ENCODE data around the gene GPR146.

Gene GPR146

GRCh38 chr7:1046722-1047679 lies 2.7 kb downstream of the GPR146 start:
- no peak for DNase-seq

- no peak for DNase-seq
Measured at GRCh38 chr7:1049006-1049741, 4.8 kb downstream of the GPR146 start.

- no peak for DNase-seq
Measured at GRCh38 chr7:1049801-1050200, 5.5 kb downstream of the GPR146 start.

- DNase-seq = no peak
Measured at GRCh38 chr7:1050254-1050906, 6.0 kb downstream of the GPR146 start.

GRCh38 chr7:1050956-1051690 lies 6.8 kb downstream of the GPR146 start:
- no peak for DNase-seq

GRCh38 chr7:1052031-1052818 lies 7.9 kb downstream of the GPR146 start:
- DNase-seq = peak in 1 of 2 experiments; percentile 67

GRCh38 chr7:1053002-1053411 lies 8.7 kb downstream of the GPR146 start:
- DNase-seq = no peak

- no peak for DNase-seq
Measured at GRCh38 chr7:1053816-1054370, 9.5 kb downstream of the GPR146 start.

GRCh38 chr7:1054438-1054837 lies 10.1 kb downstream of the GPR146 start:
- DNase-seq = no peak

GRCh38 chr7:1054861-1055450 lies 10.6 kb downstream of the GPR146 start:
- peak in 1 of 2 experiments; percentile 42 for DNase-seq

GRCh38 chr7:1055491-1055955 lies 11.2 kb downstream of the GPR146 start:
- DNase-seq = no peak

GRCh38 chr7:1055956-1056784 lies 11.8 kb downstream of the GPR146 start:
- no peak for DNase-seq

GRCh38 chr7:1056785-1057410 lies 12.6 kb downstream of the GPR146 start:
- DNase-seq = no peak

- DNase-seq = no peak
Measured at GRCh38 chr7:1057416-1058291, 13.3 kb downstream of the GPR146 start.

GRCh38 chr7:1058311-1058710 lies 14.0 kb downstream of the GPR146 start:
- DNase-seq = no peak

GRCh38 chr7:1058821-1059199 lies 14.5 kb downstream of the GPR146 start:
- DNase-seq = no peak

- DNase-seq = no peak
Measured at GRCh38 chr7:1059200-1060091, 15.1 kb downstream of the GPR146 start.

All from NCI-H446 (cell line).